GM23248 (cell line): ENCODE data around the gene STS. TPM values are rescaled to one million over a fixed set of nuclear protein-coding genes. Genes with fewer than 3 reads are reported as not detected.

ENCODE experiments used
- DNase-seq: peaks from one replicate; pipeline ENCODE4 v3.0.0-alpha.2; 2015
- H2AFZ ChIP-seq: fragments of 200-600 bp; sonication (generic); 2 replicates; pipeline ENCODE4 v1.6.1; 2016; ENCODE audit warnings: antibody characterized with exemption
- H3F3A ChIP-seq: fragments of 200-600 bp; sonication (generic); 2 replicates; pipeline ENCODE4 v1.6.1; 2016; ENCODE audit warnings: mild to moderate bottlenecking, antibody characterized with exemption, mixed run types; ENCODE audit not compliant: insufficient read depth
- H3K27ac ChIP-seq: fragments of 200-600 bp; sonication (generic); 2 replicates; pipeline ENCODE4 v1.5.1; 2016; ENCODE audit warnings: mild to moderate bottlenecking
- H3K27me3 ChIP-seq: fragments of 200-600 bp; sonication (generic); replicated peaks from 2 replicates; pipeline ENCODE4 v1.6.1; 2016; ENCODE audit warnings: mild to moderate bottlenecking; ENCODE audit not compliant: insufficient read depth
- H3K36me3 ChIP-seq: fragments of 200-600 bp; sonication (generic); 2 replicates; pipeline ENCODE4 v1.6.1; 2016; ENCODE audit warnings: low read depth, mild to moderate bottlenecking
- H3K4me1 ChIP-seq: fragments of 200-600 bp; sonication (generic); 2 replicates; pipeline ENCODE4 v1.6.1; 2016; ENCODE audit warnings: mild to moderate bottlenecking; ENCODE audit not compliant: insufficient read depth
- H3K4me2 ChIP-seq: fragments of 200-600 bp; sonication (generic); one replicate; pipeline ENCODE4 v1.6.1; 2016; ENCODE audit warnings: mild to moderate bottlenecking; ENCODE audit not compliant: unreplicated experiment
- H3K4me3 ChIP-seq: fragments of 200-600 bp; sonication (generic); 2 replicates; pipeline ENCODE4 v1.5.1; 2016; ENCODE audit warnings: mild to moderate bottlenecking
- H3K79me2 ChIP-seq: fragments of 200-600 bp; sonication (generic); 2 replicates; pipeline ENCODE4 v1.6.1; 2016; ENCODE audit warnings: mild to moderate bottlenecking; ENCODE audit not compliant: insufficient read depth
- H3K9ac ChIP-seq: fragments of 200-600 bp; sonication (generic); 2 replicates; pipeline ENCODE4 v1.6.1; 2016; ENCODE audit warnings: mild to moderate bottlenecking
- H3K9me2 ChIP-seq: fragments of 200-600 bp; sonication (generic); 2 replicates; pipeline ENCODE4 v1.6.1; 2016; ENCODE audit warnings: mixed run types, mild to moderate bottlenecking, moderate library complexity; ENCODE audit not compliant: insufficient read depth
- H3K9me3 ChIP-seq: fragments of 200-600 bp; sonication (generic); one replicate; pipeline ENCODE4 v1.6.1; 2017; ENCODE audit warnings: low read depth
- H4K20me1 ChIP-seq: fragments of 200-600 bp; sonication (generic); 2 replicates; pipeline ENCODE4 v1.6.0; 2016; ENCODE audit not compliant: insufficient read depth
- EZH2 ChIP-seq: fragments of 200-600 bp; sonication (generic); IDR thresholded peaks from 2 replicates; pipeline ENCODE4 v1.6.1; 2018; ENCODE audit warnings: antibody characterized with exemption, mild to moderate bottlenecking; ENCODE audit not compliant: insufficient read depth, poor library complexity, severe bottlenecking
- EZH2phosphoT487 ChIP-seq: fragments of 200-600 bp; sonication (generic); IDR thresholded peaks from 2 replicates; pipeline ENCODE4 v1.6.1; 2018; ENCODE audit warnings: antibody characterized with exemption, moderate library complexity, mild to moderate bottlenecking, low read depth; ENCODE audit not compliant: insufficient read depth
- WGBS, 2 experiments: methylation state at CpG; one replicate each; pipeline ENCODE4 v1.1.6; 2015 to 2017; ENCODE audit warnings: low lambda C conversion rate in 2 of 2, low coverage in 1 of 2; ENCODE audit errors: missing lambda C conversion rate in 2 of 2; 5-methylcytosine and 5-hydroxymethylcytosine counted together
- in situ Hi-C: fragments of 300-500 bp; cut with MboI; formaldehyde crosslinking; loops from 2 replicates; pipeline ENCODE4 v1.15.0; 2020
- polyA plus RNA-seq: library from polyadenylated mRNA; unstranded; fragments of >200 nt; fragmentation: Nextera tagmentation; extraction: Ambion mirVana; gene quantifications from 2 replicates; pipeline ENCODE4 v1.2.1, GENCODE V29; 2016
- total RNA-seq: library from RNA; depleted of rRNA; stranded (reverse); fragments of >200 nt; shearing (Covaris generic); gene quantifications from 2 replicates; pipeline ENCODE4 v1.2.3, GENCODE V29; 2014; rRNA removed

The STS gene, protein sequence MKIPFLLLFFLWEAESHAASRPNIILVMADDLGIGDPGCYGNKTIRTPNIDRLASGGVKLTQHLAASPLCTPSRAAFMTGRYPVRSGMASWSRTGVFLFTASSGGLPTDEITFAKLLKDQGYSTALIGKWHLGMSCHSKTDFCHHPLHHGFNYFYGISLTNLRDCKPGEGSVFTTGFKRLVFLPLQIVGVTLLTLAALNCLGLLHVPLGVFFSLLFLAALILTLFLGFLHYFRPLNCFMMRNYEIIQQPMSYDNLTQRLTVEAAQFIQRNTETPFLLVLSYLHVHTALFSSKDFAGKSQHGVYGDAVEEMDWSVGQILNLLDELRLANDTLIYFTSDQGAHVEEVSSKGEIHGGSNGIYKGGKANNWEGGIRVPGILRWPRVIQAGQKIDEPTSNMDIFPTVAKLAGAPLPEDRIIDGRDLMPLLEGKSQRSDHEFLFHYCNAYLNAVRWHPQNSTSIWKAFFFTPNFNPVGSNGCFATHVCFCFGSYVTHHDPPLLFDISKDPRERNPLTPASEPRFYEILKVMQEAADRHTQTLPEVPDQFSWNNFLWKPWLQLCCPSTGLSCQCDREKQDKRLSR
- total RNA-seq (10.9 and 13.6 TPM in 2 replicates), polyA plus RNA-seq (10.6 and 11.3 TPM in 2 replicates)

DNA sequence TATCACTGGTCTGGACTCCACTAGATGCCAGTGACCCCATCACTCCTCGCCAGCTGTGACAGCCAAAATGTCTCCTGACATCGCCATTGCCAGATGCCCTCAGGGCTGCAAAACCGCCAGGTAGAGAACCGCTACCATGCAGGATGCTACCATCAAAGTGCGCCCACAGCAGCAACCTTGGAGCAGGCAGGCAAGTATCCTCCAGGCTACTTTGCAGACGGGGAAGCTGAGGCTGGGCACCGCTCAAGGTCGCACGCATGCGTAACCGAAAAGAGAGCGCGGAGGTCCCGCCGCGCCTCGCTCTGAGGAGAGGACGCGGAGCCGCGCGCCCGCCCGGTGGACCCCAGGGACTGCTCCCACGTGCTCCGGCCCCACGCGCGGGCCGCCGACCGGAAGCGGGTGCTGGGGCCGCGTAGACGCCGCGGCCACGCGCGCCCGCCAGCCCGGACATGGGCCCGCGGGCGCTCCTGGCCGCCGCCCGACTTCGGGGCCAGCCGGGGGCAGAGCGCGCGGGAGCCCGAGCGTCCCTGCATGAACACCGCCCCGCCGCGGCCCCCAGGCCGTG is at the start of gene STS:
TSS of gene STS (plus strand) at position 300 of the 565 bp plus-strand sequence. CDS start 105,488 bp downstream, outside the sequence.
- Histone ChIP-seq H3K9ac (peak within 1 kb of the TSS; percentile 93), H3K79me2 (peaks cover 21% of the 10 kb centered on the region), H3K4me2 (peak within 1 kb of the TSS; percentile 93), H4K20me1 (no peaks in the 10 kb centered on the region), H3K4me1 (peaks cover 10% of the 10 kb centered on the region), H3K36me3 (no peaks in the 10 kb centered on the region), H3K9me3 (no peaks in the 10 kb centered on the region), H3K27ac (peak within 1 kb of the TSS; percentile 85), H3K9me2 (no peaks in the 10 kb centered on the region), H2AFZ (peak within 1 kb of the TSS; percentile 92), H3K4me3 (peak within 1 kb of the TSS; percentile 88), H3F3A (peaks cover 9% of the 10 kb centered on the region; the same call in 1 of the 2 replicates), H3K27me3 (no peaks in the 10 kb centered on the region)
- 1 to 2% methylated on average over 11 to 19 of the region's 61 CpGs for WGBS, 2 experiments
- in situ Hi-C loops: loop anchor here (25.0 kb wide), 1 partner anchor 440 kb away; no protein-coding TSS in a partner anchor
- TF ChIP-seq EZH2 (no peak), EZH2phosphoT487 (no peak)
- no peak for DNase-seq

- no peaks in the 10 kb centered on the region for H3F3A ChIP-seq
- no peak for DNase-seq
- H3K9me3 ChIP-seq: no peaks in the 10 kb centered on the region
- H3K4me1 ChIP-seq: no peaks in the 10 kb centered on the region
- H3K9me2 ChIP-seq: no peaks in the 10 kb centered on the region
- H3K27me3 ChIP-seq: no peaks in the 10 kb centered on the region
- WGBS, 2 experiments: 97 to 98% methylated on average over 4 to 6 of the region's 7 CpGs
- H3K9ac ChIP-seq: no peak overlapping the region
- H2AFZ ChIP-seq: no peak overlapping the region
- H3K4me3 ChIP-seq: no peak overlapping the region
- TF ChIP-seq EZH2phosphoT487: no peak
- TF ChIP-seq EZH2: no peak
- H4K20me1 ChIP-seq: no peaks in the 10 kb centered on the region
- in situ Hi-C loops: no loop called here
- no peak overlapping the region for H3K4me2 ChIP-seq
- H3K36me3 ChIP-seq: no peaks in the 10 kb centered on the region
- H3K27ac ChIP-seq: no peak overlapping the region
- no peaks in the 10 kb centered on the region for H3K79me2 ChIP-seq
Observed at GRCh38 chrX:7100022-7100421, 47.5 kb upstream of the STS start.

DNA sequence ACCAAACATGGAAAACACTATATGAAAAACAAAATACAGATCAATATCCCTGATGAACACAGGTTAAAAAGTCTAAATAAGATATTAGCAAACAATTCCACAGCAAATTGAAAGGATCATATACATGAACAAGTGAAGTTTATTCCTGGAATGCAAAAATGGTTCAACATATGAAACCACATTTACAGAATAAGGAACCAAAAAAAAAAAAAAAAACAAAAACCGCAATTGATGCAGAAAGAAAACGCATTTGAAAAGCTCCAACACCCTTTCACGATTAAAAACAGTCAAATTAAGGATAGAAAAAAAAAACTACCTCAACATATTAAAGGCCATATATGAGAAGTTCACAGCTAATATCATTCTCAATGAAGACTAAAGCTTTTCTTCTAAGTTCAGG is 45.4 kb upstream of the STS start:
- WGBS, 2 experiments: 96 to 98% methylated on average over 3 of the region's 3 CpGs
- H3K27me3 ChIP-seq: no peaks in the 10 kb centered on the region
- no peaks in the 10 kb centered on the region for H3K9me2 ChIP-seq
- no peak overlapping the region for H3K4me3 ChIP-seq
- no peaks in the 10 kb centered on the region for H3K79me2 ChIP-seq
- H3K9ac ChIP-seq: no peak overlapping the region
- in situ Hi-C loops: no loop called here
- H3K9me3 ChIP-seq: no peaks in the 10 kb centered on the region
- H4K20me1 ChIP-seq: no peaks in the 10 kb centered on the region
- DNase-seq: no peak
- H3K36me3 ChIP-seq: no peaks in the 10 kb centered on the region
- H3K27ac ChIP-seq: no peak overlapping the region
- H2AFZ ChIP-seq: no peak overlapping the region
- no peaks in the 10 kb centered on the region for H3F3A ChIP-seq
- no peak overlapping the region for H3K4me2 ChIP-seq
- no peaks in the 10 kb centered on the region for H3K4me1 ChIP-seq
- no peak for TF ChIP-seq EZH2phosphoT487
- no peak for TF ChIP-seq EZH2

DNA sequence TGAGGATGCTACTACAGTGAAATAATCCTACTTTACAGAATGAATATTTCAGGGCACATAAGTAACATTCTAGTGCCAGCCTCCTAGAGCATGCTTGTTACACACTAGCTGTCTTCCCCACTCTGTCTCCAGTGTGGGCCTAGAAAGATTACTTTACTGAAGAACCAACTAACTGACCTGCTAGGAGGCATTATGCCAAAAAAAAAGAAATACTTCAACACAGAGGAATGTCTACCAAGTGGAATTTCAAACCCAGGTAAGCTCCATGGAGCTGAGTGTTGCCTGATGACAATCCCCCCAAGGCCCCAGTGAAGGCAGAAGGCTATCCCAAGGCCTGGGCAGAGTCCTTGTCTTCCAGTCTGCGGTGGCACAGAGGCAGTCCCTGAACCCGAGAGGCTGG is 40.9 kb upstream of the STS start:
- Histone ChIP-seq H3K9me2 (no peaks in the 10 kb centered on the region), H3K9me3 (no peaks in the 10 kb centered on the region), H3K27me3 (no peaks in the 10 kb centered on the region), H3K79me2 (no peaks in the 10 kb centered on the region), H3K9ac (no peak overlapping the region), H3K27ac (no peak overlapping the region), H4K20me1 (no peaks in the 10 kb centered on the region), H3K4me3 (no peak overlapping the region), H2AFZ (no peak overlapping the region), H3K4me1 (no peaks in the 10 kb centered on the region), H3F3A (no peaks in the 10 kb centered on the region), H3K36me3 (no peaks in the 10 kb centered on the region), H3K4me2 (no peak overlapping the region)
- in situ Hi-C loops: no loop called here
- no peak for DNase-seq
- TF ChIP-seq EZH2 (no peak), EZH2phosphoT487 (no peak)
- WGBS, 2 experiments: 100% methylated on average over 2 of the region's 2 CpGs
